ENCODE results near the gene C7orf57.

DNA sequence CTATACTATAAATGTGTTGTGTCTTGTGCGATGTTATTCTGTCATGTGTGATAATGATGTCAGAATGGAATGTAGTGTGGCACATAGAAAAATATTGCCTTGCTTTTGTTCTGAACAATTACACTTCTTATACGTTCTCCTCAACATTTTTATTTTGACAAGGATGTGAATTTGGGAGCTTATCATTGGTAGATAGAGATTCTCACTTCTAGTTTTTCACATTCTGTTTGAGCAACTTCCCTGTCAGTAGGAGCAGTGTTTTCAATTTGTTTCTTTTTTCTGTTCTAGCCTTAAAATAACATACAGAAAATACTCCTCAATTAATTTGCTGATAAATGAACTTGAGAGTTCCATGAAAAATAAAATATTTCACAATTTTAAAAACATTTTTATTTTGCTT lies 24.0 kb upstream of the C7orf57 start:
- TF ChIP-seq, protein P1, sequence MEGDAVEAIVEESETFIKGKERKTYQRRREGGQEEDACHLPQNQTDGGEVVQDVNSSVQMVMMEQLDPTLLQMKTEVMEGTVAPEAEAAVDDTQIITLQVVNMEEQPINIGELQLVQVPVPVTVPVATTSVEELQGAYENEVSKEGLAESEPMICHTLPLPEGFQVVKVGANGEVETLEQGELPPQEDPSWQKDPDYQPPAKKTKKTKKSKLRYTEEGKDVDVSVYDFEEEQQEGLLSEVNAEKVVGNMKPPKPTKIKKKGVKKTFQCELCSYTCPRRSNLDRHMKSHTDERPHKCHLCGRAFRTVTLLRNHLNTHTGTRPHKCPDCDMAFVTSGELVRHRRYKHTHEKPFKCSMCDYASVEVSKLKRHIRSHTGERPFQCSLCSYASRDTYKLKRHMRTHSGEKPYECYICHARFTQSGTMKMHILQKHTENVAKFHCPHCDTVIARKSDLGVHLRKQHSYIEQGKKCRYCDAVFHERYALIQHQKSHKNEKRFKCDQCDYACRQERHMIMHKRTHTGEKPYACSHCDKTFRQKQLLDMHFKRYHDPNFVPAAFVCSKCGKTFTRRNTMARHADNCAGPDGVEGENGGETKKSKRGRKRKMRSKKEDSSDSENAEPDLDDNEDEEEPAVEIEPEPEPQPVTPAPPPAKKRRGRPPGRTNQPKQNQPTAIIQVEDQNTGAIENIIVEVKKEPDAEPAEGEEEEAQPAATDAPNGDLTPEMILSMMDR (IDR thresholded peaks at IDR 0.05): no peak
- TF ChIP-seq POLR2AphosphoS5 (IDR thresholded peaks at IDR 0.05): no peak

Measured in sigmoid colon (tissue), 4 donors.